Dedifferentiated amniotic fluid mesenchymal stem cell (primary cell): Measurements from ENCODE around the gene VASN.

Experiments
- DNase-seq: peaks from one replicate; pipeline ENCODE4 v3.0.0-alpha.2; 2016; ENCODE audit errors: extremely low spot score

The VASN gene

GRCh38 chr16:4426021-4426684, 54.5 kb downstream of the VASN start:
- no peak for DNase-seq

- no peak for DNase-seq
These were observed 55.2 kb downstream of the VASN start for GRCh38 chr16:4426722-4427372.

- no peak for DNase-seq
These were observed 56.9 kb downstream of the VASN start for GRCh38 chr16:4428500-4428899.

- DNase-seq, result no peak
These were observed 59.4 kb downstream of the VASN start for GRCh38 chr16:4431023-4431422.
